Measurements from ENCODE around the gene CHRM3. TPM values are rescaled to one million over a fixed set of nuclear protein-coding genes. Genes with fewer than 3 reads are reported as not detected.

Gene CHRM3
- total and polyA plus RNA-seq, 4 donors = 14.7 to 26.8 (median 17.4) TPM

GRCh38 chr1:239389703-239390102, 3.3 kb downstream of the CHRM3 start:
- Histone ChIP-seq H3K36me3 (ENCODE audit: control insufficient read depth, insufficient read depth, low read length) (no peaks in the 10 kb centered on the region), H3K4me1 (ENCODE audit: control insufficient read depth, insufficient read depth, low read length) (peaks cover 22% of the 10 kb centered on the region), H3K9me3 (ENCODE audit: control insufficient read depth, insufficient read depth, low read length) (no peaks in the 10 kb centered on the region), H3K4me3 (ENCODE audit: low read depth, low read length) (no peak overlapping the region), H3K27me3 (ENCODE audit: control insufficient read depth, insufficient read depth, low read length) (peaks cover 20% of the 10 kb centered on the region), H3K27ac (ENCODE audit: low read depth, low read length) (no peak overlapping the region)
- WGBS (ENCODE audit: insufficient coverage) = 57% methylated on average over 2 of the region's 3 CpGs
- DNase-seq (ENCODE audit: low read depth in 4 of 6, low spot score in 6 of 6) = peak in 1 of 6 donors; percentile 32

- no CpG with 5 or more reads among the region's 3 CpGs for WGBS (ENCODE audit: insufficient coverage)
- H3K36me3 ChIP-seq (ENCODE audit: control insufficient read depth, insufficient read depth, low read length) = no peaks in the 10 kb centered on the region
- H3K4me1 ChIP-seq (ENCODE audit: control insufficient read depth, insufficient read depth, low read length) = peaks cover 8% of the 10 kb centered on the region
- H3K9me3 ChIP-seq (ENCODE audit: control insufficient read depth, insufficient read depth, low read length) = no peaks in the 10 kb centered on the region
- DNase-seq (ENCODE audit: low read depth in 4 of 6, low spot score in 6 of 6) = no peak
- no peak overlapping the region for H3K4me3 ChIP-seq (ENCODE audit: low read depth, low read length)
- peaks cover 10% of the 10 kb centered on the region for H3K27me3 ChIP-seq (ENCODE audit: control insufficient read depth, insufficient read depth, low read length)
- no peak overlapping the region for H3K27ac ChIP-seq (ENCODE audit: low read depth, low read length)
Observed at GRCh38 chr1:239392271-239392670, 5.9 kb downstream of the CHRM3 start.

- H3K9me3 ChIP-seq (ENCODE audit: control insufficient read depth, insufficient read depth, low read length) = no peaks in the 10 kb centered on the region
- no peaks in the 10 kb centered on the region for H3K27me3 ChIP-seq (ENCODE audit: control insufficient read depth, insufficient read depth, low read length)
- no peaks in the 10 kb centered on the region for H3K36me3 ChIP-seq (ENCODE audit: control insufficient read depth, insufficient read depth, low read length)
- WGBS (ENCODE audit: insufficient coverage) = no CpG with 5 or more reads among the region's 2 CpGs
- no peaks in the 10 kb centered on the region for H3K4me1 ChIP-seq (ENCODE audit: control insufficient read depth, insufficient read depth, low read length)
- H3K27ac ChIP-seq (ENCODE audit: low read depth, low read length) = no peak overlapping the region
- no peak for DNase-seq (ENCODE audit: low read depth in 4 of 6, low spot score in 6 of 6)
- H3K4me3 ChIP-seq (ENCODE audit: low read depth, low read length) = no peak overlapping the region
Observed at GRCh38 chr1:239394107-239394506, 7.7 kb downstream of the CHRM3 start.

GRCh38 chr1:239413916-239414315, 27.5 kb downstream of the CHRM3 start:
- 68% methylated on average over 4 of the region's 6 CpGs for WGBS (ENCODE audit: insufficient coverage)
- peak in 1 of 6 donors; percentile 23 for DNase-seq (ENCODE audit: low read depth in 4 of 6, low spot score in 6 of 6)
- no peak overlapping the region for H3K27ac ChIP-seq (ENCODE audit: low read depth, low read length)
- H3K4me3 ChIP-seq (ENCODE audit: low read depth, low read length) = no peak overlapping the region
- no peaks in the 10 kb centered on the region for H3K36me3 ChIP-seq (ENCODE audit: control insufficient read depth, insufficient read depth, low read length)
- no peaks in the 10 kb centered on the region for H3K4me1 ChIP-seq (ENCODE audit: control insufficient read depth, insufficient read depth, low read length)
- no peaks in the 10 kb centered on the region for H3K27me3 ChIP-seq (ENCODE audit: control insufficient read depth, insufficient read depth, low read length)
- no peaks in the 10 kb centered on the region for H3K9me3 ChIP-seq (ENCODE audit: control insufficient read depth, insufficient read depth, low read length)

GRCh38 chr1:239417221-239417620, 30.9 kb downstream of the CHRM3 start:
- no peaks in the 10 kb centered on the region for H3K4me1 ChIP-seq (ENCODE audit: control insufficient read depth, insufficient read depth, low read length)
- no peak overlapping the region for H3K4me3 ChIP-seq (ENCODE audit: low read depth, low read length)
- no CpG with 5 or more reads among the region's 2 CpGs for WGBS (ENCODE audit: insufficient coverage)
- no peaks in the 10 kb centered on the region for H3K36me3 ChIP-seq (ENCODE audit: control insufficient read depth, insufficient read depth, low read length)
- no peaks in the 10 kb centered on the region for H3K27me3 ChIP-seq (ENCODE audit: control insufficient read depth, insufficient read depth, low read length)
- no peaks in the 10 kb centered on the region for H3K9me3 ChIP-seq (ENCODE audit: control insufficient read depth, insufficient read depth, low read length)
- no peak overlapping the region for H3K27ac ChIP-seq (ENCODE audit: low read depth, low read length)
- no peak for DNase-seq (ENCODE audit: low read depth in 4 of 6, low spot score in 6 of 6)

- Histone ChIP-seq H3K9me3 (ENCODE audit: control insufficient read depth, insufficient read depth, low read length) (no peaks in the 10 kb centered on the region), H3K4me3 (ENCODE audit: low read depth, low read length) (no peak overlapping the region), H3K36me3 (ENCODE audit: control insufficient read depth, insufficient read depth, low read length) (no peaks in the 10 kb centered on the region), H3K4me1 (ENCODE audit: control insufficient read depth, insufficient read depth, low read length) (no peaks in the 10 kb centered on the region), H3K27me3 (ENCODE audit: control insufficient read depth, insufficient read depth, low read length) (no peaks in the 10 kb centered on the region), H3K27ac (ENCODE audit: low read depth, low read length) (no peak overlapping the region)
- DNase-seq (ENCODE audit: low read depth in 4 of 6, low spot score in 6 of 6) = peak in 1 of 6 donors; percentile 17
- WGBS (ENCODE audit: insufficient coverage) = 61% methylated on average over 4 of the region's 5 CpGs
Observed at GRCh38 chr1:239417986-239418640, 31.7 kb downstream of the CHRM3 start.

- H3K4me3 ChIP-seq (ENCODE audit: low read depth, low read length) = no peak overlapping the region
- H3K27ac ChIP-seq (ENCODE audit: low read depth, low read length) = no peak overlapping the region
- DNase-seq (ENCODE audit: low read depth in 4 of 6, low spot score in 6 of 6) = peak in 1 of 6 donors; percentile 26
- 71% methylated on average over 1 of the region's 1 CpG for WGBS (ENCODE audit: insufficient coverage)
- H3K36me3 ChIP-seq (ENCODE audit: control insufficient read depth, insufficient read depth, low read length) = no peaks in the 10 kb centered on the region
- no peaks in the 10 kb centered on the region for H3K27me3 ChIP-seq (ENCODE audit: control insufficient read depth, insufficient read depth, low read length)
- H3K9me3 ChIP-seq (ENCODE audit: control insufficient read depth, insufficient read depth, low read length) = no peaks in the 10 kb centered on the region
- no peaks in the 10 kb centered on the region for H3K4me1 ChIP-seq (ENCODE audit: control insufficient read depth, insufficient read depth, low read length)
Observed at GRCh38 chr1:239418681-239419080, 32.3 kb downstream of the CHRM3 start.

- no peak overlapping the region for H3K27ac ChIP-seq (ENCODE audit: low read depth, low read length)
- no peaks in the 10 kb centered on the region for H3K4me1 ChIP-seq (ENCODE audit: control insufficient read depth, insufficient read depth, low read length)
- WGBS (ENCODE audit: insufficient coverage) = no CpG with 5 or more reads among the region's 2 CpGs
- no peaks in the 10 kb centered on the region for H3K27me3 ChIP-seq (ENCODE audit: control insufficient read depth, insufficient read depth, low read length)
- H3K4me3 ChIP-seq (ENCODE audit: low read depth, low read length) = no peak overlapping the region
- peak in 2 of 6 donors; percentile 11 to 91 for DNase-seq (ENCODE audit: low read depth in 4 of 6, low spot score in 6 of 6)
- no peaks in the 10 kb centered on the region for H3K36me3 ChIP-seq (ENCODE audit: control insufficient read depth, insufficient read depth, low read length)
- H3K9me3 ChIP-seq (ENCODE audit: control insufficient read depth, insufficient read depth, low read length) = no peaks in the 10 kb centered on the region
Observed at GRCh38 chr1:239421811-239422210, 35.4 kb downstream of the CHRM3 start.

- Histone ChIP-seq H3K4me1 (ENCODE audit: control insufficient read depth, insufficient read depth, low read length) (no peaks in the 10 kb centered on the region), H3K9me3 (ENCODE audit: control insufficient read depth, insufficient read depth, low read length) (no peaks in the 10 kb centered on the region), H3K27me3 (ENCODE audit: control insufficient read depth, insufficient read depth, low read length) (no peaks in the 10 kb centered on the region), H3K27ac (ENCODE audit: low read depth, low read length) (no peak overlapping the region), H3K36me3 (ENCODE audit: control insufficient read depth, insufficient read depth, low read length) (no peaks in the 10 kb centered on the region), H3K4me3 (ENCODE audit: low read depth, low read length) (no peak overlapping the region)
- no peak for DNase-seq (ENCODE audit: low read depth in 4 of 6, low spot score in 6 of 6)
- WGBS (ENCODE audit: insufficient coverage) = no CpG with 5 or more reads among the region's 3 CpGs
Observed at GRCh38 chr1:239422818-239423217, 36.5 kb downstream of the CHRM3 start.

- DNase-seq (ENCODE audit: low read depth in 4 of 6, low spot score in 6 of 6) = no peak
- no peak overlapping the region for H3K27ac ChIP-seq (ENCODE audit: low read depth, low read length)
Observed at GRCh38 chr1:239426821-239427475, 40.6 kb downstream of the CHRM3 start.

More at GRCh38 chr1:239426821-239427475, 40.6 kb downstream of the CHRM3 start:
- Histone ChIP-seq H3K36me3 (ENCODE audit: control insufficient read depth, insufficient read depth, low read length) (no peaks in the 10 kb centered on the region), H3K27me3 (ENCODE audit: control insufficient read depth, insufficient read depth, low read length) (no peaks in the 10 kb centered on the region), H3K4me3 (ENCODE audit: low read depth, low read length) (no peak overlapping the region), H3K4me1 (ENCODE audit: control insufficient read depth, insufficient read depth, low read length) (no peaks in the 10 kb centered on the region), H3K9me3 (ENCODE audit: control insufficient read depth, insufficient read depth, low read length) (no peaks in the 10 kb centered on the region)
- 100% methylated on average over 2 of the region's 4 CpGs for WGBS (ENCODE audit: insufficient coverage)

All from spinal cord (tissue), 10 donors.